Measurements from ENCODE around the gene MMP7. TPM values are rescaled to one million over a fixed set of nuclear protein-coding genes. Genes with fewer than 3 reads are reported as not detected.

The MMP7 gene
- total RNA-seq, 4 donors from 2014 or later: 1.2 TPM; not detected in 3

GRCh38 chr11:102573851-102574250, 43.3 kb upstream of the MMP7 start:
- no peak overlapping the region for H3K4me3 ChIP-seq (replicated peaks in 1 of 3)
- no peaks in the 10 kb centered on the region for H3K36me3 ChIP-seq
- H3K27me3 ChIP-seq: no peaks in the 10 kb centered on the region
- DNase-seq: no peak
- H3K27ac ChIP-seq: no peak overlapping the region
- intact Hi-C loops (cut with DNase I): no loop called here
- H3K9me3 ChIP-seq: no peaks in the 10 kb centered on the region
- TF ChIP-seq, protein P1, sequence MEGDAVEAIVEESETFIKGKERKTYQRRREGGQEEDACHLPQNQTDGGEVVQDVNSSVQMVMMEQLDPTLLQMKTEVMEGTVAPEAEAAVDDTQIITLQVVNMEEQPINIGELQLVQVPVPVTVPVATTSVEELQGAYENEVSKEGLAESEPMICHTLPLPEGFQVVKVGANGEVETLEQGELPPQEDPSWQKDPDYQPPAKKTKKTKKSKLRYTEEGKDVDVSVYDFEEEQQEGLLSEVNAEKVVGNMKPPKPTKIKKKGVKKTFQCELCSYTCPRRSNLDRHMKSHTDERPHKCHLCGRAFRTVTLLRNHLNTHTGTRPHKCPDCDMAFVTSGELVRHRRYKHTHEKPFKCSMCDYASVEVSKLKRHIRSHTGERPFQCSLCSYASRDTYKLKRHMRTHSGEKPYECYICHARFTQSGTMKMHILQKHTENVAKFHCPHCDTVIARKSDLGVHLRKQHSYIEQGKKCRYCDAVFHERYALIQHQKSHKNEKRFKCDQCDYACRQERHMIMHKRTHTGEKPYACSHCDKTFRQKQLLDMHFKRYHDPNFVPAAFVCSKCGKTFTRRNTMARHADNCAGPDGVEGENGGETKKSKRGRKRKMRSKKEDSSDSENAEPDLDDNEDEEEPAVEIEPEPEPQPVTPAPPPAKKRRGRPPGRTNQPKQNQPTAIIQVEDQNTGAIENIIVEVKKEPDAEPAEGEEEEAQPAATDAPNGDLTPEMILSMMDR (IDR thresholded peaks at IDR 0.05): no peak
- no peak for TF ChIP-seq POLR2A (IDR thresholded peaks at IDR 0.05)
- 65 to 68% methylated on average over 2 of the region's 2 CpGs for WGBS, 2 donors
- no peaks in the 10 kb centered on the region for H3K4me1 ChIP-seq

DNA sequence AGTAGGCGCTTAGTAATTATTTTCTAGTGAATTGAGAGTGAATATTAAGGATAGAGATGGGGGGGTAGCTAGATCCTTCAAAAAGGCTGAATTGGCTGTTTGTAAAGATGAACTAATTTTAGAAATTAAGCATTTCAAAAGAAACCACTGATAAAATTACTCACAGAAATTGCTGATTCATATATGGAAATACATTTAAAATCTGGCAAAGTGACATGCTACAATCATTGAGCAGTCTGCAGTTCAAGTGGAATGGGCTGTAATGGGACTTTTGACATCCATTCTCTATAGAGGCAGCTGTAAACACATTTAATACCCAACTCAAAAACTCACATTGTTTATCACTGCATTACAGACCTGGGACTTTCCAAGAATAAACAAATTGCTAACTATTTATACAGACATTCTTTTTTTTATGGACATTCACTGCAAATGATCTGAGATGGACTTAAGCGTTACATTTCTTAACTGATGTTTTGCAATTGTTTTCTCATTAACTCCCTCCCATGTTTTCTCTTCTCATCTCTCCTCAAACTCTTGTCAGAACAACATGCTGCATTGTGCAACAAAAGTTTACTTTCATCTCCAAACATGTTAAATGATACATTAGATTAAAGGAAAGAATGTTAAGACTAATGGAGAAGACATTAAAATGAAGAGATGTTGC, 42.1 kb upstream of the MMP7 start:
- Histone ChIP-seq H3K9me3 (no peaks in the 10 kb centered on the region), H3K4me1 (no peaks in the 10 kb centered on the region), H3K4me3 (replicated peaks in 1 of 3) (no peak overlapping the region), H3K27ac (no peak overlapping the region), H3K36me3 (no peaks in the 10 kb centered on the region), H3K27me3 (no peaks in the 10 kb centered on the region)
- TF ChIP-seq POLR2A (IDR thresholded peaks at IDR 0.05): no peak
- intact Hi-C loops (cut with DNase I): no loop called here
- DNase-seq: no peak
- WGBS, 2 donors: 96 to 98% methylated on average over 2 of the region's 2 CpGs

- H3K4me3 ChIP-seq (replicated peaks in 1 of 3): no peak overlapping the region
- no peaks in the 10 kb centered on the region for H3K27me3 ChIP-seq
- H3K9me3 ChIP-seq: no peaks in the 10 kb centered on the region
- no peaks in the 10 kb centered on the region for H3K36me3 ChIP-seq
- H3K4me1 ChIP-seq: no peaks in the 10 kb centered on the region
- 79 to 92% methylated on average over 3 of the region's 3 CpGs for WGBS, 2 donors
- no peak for DNase-seq
- no peak overlapping the region for H3K27ac ChIP-seq
- TF ChIP-seq, protein P1 (IDR thresholded peaks at IDR 0.05): no peak
- no peak for TF ChIP-seq POLR2A (IDR thresholded peaks at IDR 0.05)
- intact Hi-C loops (cut with DNase I): no loop called here
Measured at GRCh38 chr11:102568851-102569250, 38.3 kb upstream of the MMP7 start.

DNA sequence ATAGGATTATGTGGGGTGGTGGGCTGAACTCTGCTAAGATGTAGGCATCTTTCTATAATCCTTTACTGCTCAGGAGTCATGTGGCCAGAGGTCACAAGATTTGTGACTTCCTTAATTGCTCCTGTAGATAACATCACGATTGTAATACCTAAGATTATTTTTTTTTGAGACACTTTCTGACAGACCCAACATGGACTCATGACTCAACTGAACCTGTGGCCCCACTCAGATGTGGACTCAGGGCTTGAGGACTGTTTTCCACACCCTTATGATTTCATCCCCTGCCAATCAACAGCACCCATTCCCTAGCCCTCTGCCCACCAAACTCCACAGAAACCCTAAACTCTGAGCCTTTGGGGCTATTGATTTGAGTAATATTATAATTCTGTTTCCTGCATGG, 35.6 kb upstream of the MMP7 start:
- DNase-seq: no peak
- Histone ChIP-seq H3K27me3 (no peaks in the 10 kb centered on the region), H3K4me1 (peaks cover 0 to 6% of the 10 kb centered on the region in 2 donors), H3K36me3 (no peaks in the 10 kb centered on the region), H3K27ac (no peak overlapping the region), H3K9me3 (no peaks in the 10 kb centered on the region), H3K4me3 (replicated peaks in 1 of 3) (no peak overlapping the region)
- WGBS, 2 donors: 73 to 77% methylated on average over 1 of the region's 1 CpG
- TF ChIP-seq, protein P1 (IDR thresholded peaks at IDR 0.05): no peak
- no peak for TF ChIP-seq POLR2A (IDR thresholded peaks at IDR 0.05)
- intact Hi-C loops (cut with DNase I): no loop called here

DNA sequence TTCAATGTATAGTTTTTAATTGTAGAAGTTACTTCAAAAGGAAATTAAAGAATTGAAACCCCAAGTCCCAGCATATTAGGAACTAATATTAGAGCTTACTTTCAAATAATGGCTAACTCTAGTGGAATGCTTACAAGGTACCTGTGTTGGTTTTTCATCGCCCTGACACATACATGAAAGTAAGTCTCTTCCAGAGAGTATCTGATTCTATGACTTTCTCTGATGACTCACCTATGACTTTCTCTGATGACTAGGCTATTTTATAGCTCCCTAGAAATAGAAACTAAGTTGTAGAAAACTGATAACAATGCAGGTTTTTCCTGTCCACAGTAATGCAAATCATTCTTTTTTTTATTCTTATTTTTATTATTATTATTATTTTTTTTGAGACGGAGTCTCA, 33.6 kb upstream of the MMP7 start:
- H3K4me1 ChIP-seq: peaks cover 8 to 17% of the 10 kb centered on the region in 2 donors
- DNase-seq: no peak
- intact Hi-C loops (cut with DNase I): no loop called here
- 72 to 86% methylated on average over 2 of the region's 2 CpGs for WGBS, 2 donors
- H3K27ac ChIP-seq: no peak overlapping the region
- H3K9me3 ChIP-seq: no peaks in the 10 kb centered on the region
- no peak overlapping the region for H3K4me3 ChIP-seq (replicated peaks in 1 of 3)
- no peaks in the 10 kb centered on the region for H3K27me3 ChIP-seq
- TF ChIP-seq, protein P1 (IDR thresholded peaks at IDR 0.05): no peak
- no peak for TF ChIP-seq POLR2A (IDR thresholded peaks at IDR 0.05)
- H3K36me3 ChIP-seq: no peaks in the 10 kb centered on the region

Data from thyroid gland (tissue), 4 donors.